Natural killer cell treated with Interleukin-12 subunit alpha and Interleukin-12 subunit beta and Interleukin-15 and Interleukin-18, amount 100 ng/mL, for 72 hours (primary cell): Measurements from ENCODE around the gene SMIM41. TPM values are rescaled to one million over a fixed set of nuclear protein-coding genes. Genes with fewer than 3 reads are reported as not detected.

Experiments used
- ATAC-seq, 2 donors: fragments of 150-1000 bp; cut with Tn5 transposase in 1 of 2; sonication (Bioruptor Pico), chemical (Tn5 transposase) in 1 of 2; 2 replicates each; pipeline ENCODE4 v1.10.0; 2021
- DNase-seq: peaks from one replicate; pipeline ENCODE4 v3.0.0; 2022; ENCODE audit warnings: low spot score
- H3K27ac Mint-ChIP-seq, 2 donors: 1 replicate in 1 of 2; 2 replicates in 1 of 2; pipeline ENCODE4 v1.8.0; 2022; ENCODE audit warnings: mixed read lengths in 2 of 2, mild to moderate bottlenecking in 1 of 2, moderate library complexity in 1 of 2
- H3K27me3 Mint-ChIP-seq, 2 donors: 1 replicate in 1 of 2; 2 replicates in 1 of 2; pipeline ENCODE4 v1.8.0; 2022; ENCODE audit warnings: mixed read lengths in 2 of 2
- H3K36me3 Mint-ChIP-seq: one replicate; pipeline ENCODE4 v1.8.0; 2022; ENCODE audit warnings: mixed read lengths
- H3K4me1 Mint-ChIP-seq, 2 donors: 1 replicate in 1 of 2; 2 replicates in 1 of 2; pipeline ENCODE4 v1.8.0; 2022; ENCODE audit warnings: low read depth in 2 of 2, mixed read lengths in 2 of 2, mild to moderate bottlenecking in 1 of 2
- H3K4me3 Mint-ChIP-seq: one replicate; pipeline ENCODE4 v1.8.0; 2022; ENCODE audit warnings: mixed read lengths
- H3K9me3 Mint-ChIP-seq: 2 replicates; pipeline ENCODE4 v1.8.0; 2022; ENCODE audit warnings: mixed read lengths
- total RNA-seq, 2 donors: library from RNA; stranded (reverse); gene quantifications; one replicate each; pipeline ENCODE4 v1.2.3, GENCODE V29; 2022

SMIM41 gene
- total RNA-seq = not detected

DNA sequence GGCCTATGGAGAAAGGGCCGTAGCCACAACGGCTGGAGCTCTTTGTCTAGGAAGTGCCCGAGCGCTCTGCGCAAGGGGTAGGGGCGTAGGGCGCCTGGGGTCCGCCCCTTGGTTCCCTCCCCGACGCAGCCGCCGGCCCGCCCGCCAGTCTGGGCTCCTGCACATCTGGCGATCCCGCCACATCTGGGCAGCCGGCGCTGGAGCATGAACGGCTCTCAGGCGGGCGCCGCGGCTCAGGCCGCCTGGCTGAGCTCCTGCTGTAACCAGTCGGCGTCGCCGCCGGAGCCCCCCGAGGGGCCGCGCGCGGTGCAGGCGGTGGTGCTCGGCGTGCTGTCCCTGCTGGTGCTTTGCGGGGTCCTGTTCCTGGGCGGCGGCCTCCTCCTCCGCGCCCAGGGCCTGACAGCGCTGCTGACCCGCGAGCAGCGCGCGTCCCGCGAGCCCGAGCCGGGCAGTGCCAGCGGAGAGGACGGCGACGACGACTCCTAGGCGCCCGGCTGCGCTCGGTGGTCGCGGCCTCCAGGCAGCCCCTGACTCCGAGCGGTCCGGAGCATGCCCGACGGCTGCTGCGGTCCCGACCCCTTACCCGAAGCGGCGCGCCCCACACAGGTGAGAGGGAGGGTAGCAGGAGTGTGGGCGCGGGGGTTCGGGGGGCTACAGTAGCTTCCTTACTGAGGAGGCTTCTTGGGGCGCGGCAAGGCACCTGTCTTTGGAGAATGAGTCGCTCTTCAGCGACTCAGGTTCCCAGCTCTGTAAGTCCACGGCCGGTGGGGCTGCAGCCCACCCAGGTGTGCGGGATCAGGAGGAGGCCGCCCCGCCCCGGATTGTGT lies at the start of gene SMIM41:
SMIM41 (plus strand) TSS at position 129 of the 827 bp plus-strand sequence; CDS start at position 205, 76 bp downstream.
- peaks cover 5 to 9% of the 10 kb centered on the region in 2 donors for H3K4me1 Mint-ChIP-seq
- no peak for ATAC-seq
- H3K27me3 Mint-ChIP-seq = no peaks in the 10 kb centered on the region
- no peak within 1 kb of the TSS for H3K4me3 Mint-ChIP-seq
- DNase-seq = peak; percentile 51
- H3K27ac Mint-ChIP-seq = no peak within 1 kb of the TSS
- H3K36me3 Mint-ChIP-seq = peaks cover 7% of the 10 kb centered on the region
- H3K9me3 Mint-ChIP-seq = no peaks in the 10 kb centered on the region

DNA sequence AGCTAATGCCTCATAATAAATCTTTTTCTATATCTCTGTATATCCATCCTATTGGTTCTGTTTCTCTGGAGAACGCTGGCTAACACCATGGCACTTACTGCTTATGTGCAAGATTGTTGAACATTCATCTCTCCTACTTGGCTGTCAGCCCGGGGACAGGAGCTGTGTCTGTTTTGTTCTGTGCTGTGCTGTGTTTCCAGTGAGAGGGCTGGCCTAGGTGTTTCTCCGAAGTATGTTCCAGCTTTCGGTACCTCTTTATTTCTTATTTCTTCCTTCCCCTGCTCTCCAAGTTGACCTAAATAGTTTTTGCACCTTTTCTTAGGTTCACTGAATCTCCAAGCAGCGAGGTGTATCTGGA lies 47.1 kb upstream of the SMIM41 start:
- H3K4me3 Mint-ChIP-seq = peak overlapping the region; percentile 75
- H3K9me3 Mint-ChIP-seq = no peaks in the 10 kb centered on the region
- DNase-seq = no peak
- peaks cover 16 to 17% of the 10 kb centered on the region in 2 donors for H3K4me1 Mint-ChIP-seq
- H3K27ac Mint-ChIP-seq = peak overlapping the region; percentile 59 to 63
- H3K36me3 Mint-ChIP-seq = no peaks in the 10 kb centered on the region
- no peak for ATAC-seq
- no peaks in the 10 kb centered on the region for H3K27me3 Mint-ChIP-seq

DNA sequence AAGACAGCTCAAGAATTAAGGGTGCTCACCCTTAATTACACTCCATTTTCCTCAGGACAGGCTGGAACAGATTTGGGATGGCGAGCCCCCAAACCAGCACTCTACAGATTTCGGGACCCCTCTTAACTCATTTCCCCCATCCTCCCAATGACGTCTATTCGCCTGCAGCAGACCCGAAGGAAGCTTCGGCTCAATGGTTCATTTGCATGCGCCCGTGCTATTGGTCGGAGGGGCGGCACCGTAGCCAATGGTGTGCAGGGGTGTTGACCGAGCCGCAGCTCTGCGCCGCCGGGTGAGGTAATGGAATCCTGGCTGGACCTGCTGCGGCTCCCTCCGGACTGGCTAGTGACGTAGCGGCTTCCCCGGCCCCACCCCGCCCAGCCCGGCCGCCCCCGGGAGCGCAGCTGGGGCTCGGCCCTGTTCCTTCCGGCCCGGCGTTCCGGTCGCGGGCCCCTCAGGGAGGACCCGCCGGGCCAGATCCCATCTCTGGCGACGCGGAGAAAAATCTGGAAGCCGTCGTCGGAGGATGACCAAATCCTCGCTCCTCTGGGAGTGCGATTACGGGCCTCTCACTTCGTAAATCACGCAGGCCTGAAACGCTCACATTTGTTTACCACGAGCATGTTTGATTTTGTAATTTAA lies 46.6 kb upstream of the SMIM41 start:
- ATAC-seq = peak; percentile 97 to 98
- Mint-ChIP-seq H3K36me3 (no peaks in the 10 kb centered on the region), H3K27me3 (no peaks in the 10 kb centered on the region), H3K4me3 (peak overlapping the region; percentile 75), H3K4me1 (peaks cover 16 to 17% of the 10 kb centered on the region in 2 donors), H3K9me3 (no peaks in the 10 kb centered on the region), H3K27ac (peak overlapping the region; percentile 59 to 63)
- DNase-seq = peak; percentile 96

DNA sequence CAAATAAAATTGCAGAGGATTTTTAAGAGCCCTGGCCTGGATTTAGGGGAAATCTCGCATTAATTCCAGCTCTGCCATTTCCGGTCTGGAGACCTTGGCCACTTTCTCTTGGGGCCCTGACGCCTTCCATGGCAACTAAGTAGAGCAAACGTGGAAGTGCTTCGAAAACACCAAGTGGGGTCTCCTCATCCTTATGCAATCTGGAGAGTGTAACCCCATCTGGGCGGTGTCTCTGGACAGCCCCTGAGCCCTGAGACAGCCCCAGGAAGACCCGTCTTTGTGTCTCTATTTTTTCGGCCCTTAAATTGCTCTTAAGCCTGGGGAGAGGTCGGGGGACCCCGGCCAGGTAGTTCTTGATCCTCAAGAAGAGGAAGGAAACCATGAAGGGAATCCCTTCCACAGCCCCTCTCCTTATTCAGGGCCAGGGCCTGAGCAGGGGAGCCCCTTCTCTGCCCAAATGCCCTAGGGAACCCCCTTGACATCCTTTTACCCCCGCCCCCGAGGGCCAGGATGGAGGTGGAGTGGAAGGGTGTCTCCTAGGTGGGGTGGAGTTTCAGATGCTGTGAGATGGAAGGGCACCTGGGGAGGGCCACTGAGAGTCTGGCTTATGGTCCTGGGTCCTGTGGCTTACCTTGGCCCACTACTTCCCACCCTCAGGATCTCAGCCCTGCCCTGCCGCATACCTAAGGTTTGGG lies 45.9 kb upstream of the SMIM41 start:
- ATAC-seq = no peak

DNA sequence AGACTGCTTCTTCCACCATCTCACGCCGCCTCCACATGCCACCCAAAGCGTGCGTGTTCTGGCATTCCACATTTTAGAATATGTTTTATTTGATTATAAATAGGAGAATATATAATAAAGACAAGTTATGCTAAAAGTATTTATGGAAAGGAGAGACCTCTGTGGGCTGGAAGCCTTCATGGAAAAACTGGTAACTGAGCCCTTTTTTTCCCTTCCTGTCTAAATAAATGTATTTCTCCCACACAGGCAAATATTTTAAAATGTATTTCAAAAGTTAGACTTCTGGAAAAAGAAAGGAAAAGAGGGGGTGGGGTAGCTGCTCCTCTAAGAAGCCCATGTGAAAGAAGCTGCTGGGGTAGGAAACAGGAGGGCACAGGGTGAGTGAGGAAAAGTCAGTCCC lies 44.3 kb upstream of the SMIM41 start:
- H3K4me3 Mint-ChIP-seq = no peak overlapping the region

More for the DNA sequence above, 45.9 kb upstream of the SMIM41 start:
- peak overlapping the region; percentile 75 for H3K4me3 Mint-ChIP-seq
- H3K36me3 Mint-ChIP-seq = no peaks in the 10 kb centered on the region
- peaks cover 0 to 3% of the 10 kb centered on the region in 2 donors for H3K27me3 Mint-ChIP-seq
- peak overlapping the region; percentile 59 to 63 for H3K27ac Mint-ChIP-seq
- peaks cover 19 to 22% of the 10 kb centered on the region in 2 donors for H3K4me1 Mint-ChIP-seq
- no peaks in the 10 kb centered on the region for H3K9me3 Mint-ChIP-seq
- no peak for DNase-seq

DNA sequence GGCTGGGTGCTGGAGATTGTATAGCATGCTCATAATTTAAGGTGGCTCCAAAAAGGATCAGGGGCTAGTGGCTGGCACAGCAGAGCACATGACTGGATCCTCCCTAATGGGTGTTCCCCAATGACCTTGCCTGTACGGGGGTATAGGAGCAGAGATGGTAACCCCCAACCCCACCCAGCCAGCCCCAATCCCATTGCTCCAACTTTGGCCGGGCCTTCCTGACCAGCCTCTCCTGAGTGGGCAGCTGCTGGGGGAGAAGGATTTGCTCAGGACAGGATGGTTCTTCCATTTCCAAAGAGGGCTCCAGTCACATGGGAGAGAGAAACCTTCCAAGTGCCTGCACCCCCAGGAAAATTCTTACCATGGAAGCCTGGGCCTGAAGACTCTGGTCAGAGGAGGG lies 43.6 kb upstream of the SMIM41 start:
- no peaks in the 10 kb centered on the region for H3K36me3 Mint-ChIP-seq
- peaks cover 22 to 32% of the 10 kb centered on the region in 2 donors for H3K4me1 Mint-ChIP-seq
- peaks cover 0 to 9% of the 10 kb centered on the region in 2 donors for H3K27me3 Mint-ChIP-seq
- peak overlapping the region; percentile 52 for H3K4me3 Mint-ChIP-seq
- no peaks in the 10 kb centered on the region for H3K9me3 Mint-ChIP-seq
- DNase-seq (no peak), ATAC-seq (no peak)
- H3K27ac Mint-ChIP-seq = peak overlapping the region in 1 of 2 donors; percentile 45

More for the DNA sequence above, 44.3 kb upstream of the SMIM41 start:
- peaks cover 22 to 26% of the 10 kb centered on the region in 2 donors for H3K4me1 Mint-ChIP-seq
- peaks cover 0 to 9% of the 10 kb centered on the region in 2 donors for H3K27me3 Mint-ChIP-seq
- H3K9me3 Mint-ChIP-seq = no peaks in the 10 kb centered on the region
- ATAC-seq = no peak
- no peak for DNase-seq
- no peaks in the 10 kb centered on the region for H3K36me3 Mint-ChIP-seq
- peak overlapping the region in 1 of 2 donors; percentile 45 for H3K27ac Mint-ChIP-seq

DNA sequence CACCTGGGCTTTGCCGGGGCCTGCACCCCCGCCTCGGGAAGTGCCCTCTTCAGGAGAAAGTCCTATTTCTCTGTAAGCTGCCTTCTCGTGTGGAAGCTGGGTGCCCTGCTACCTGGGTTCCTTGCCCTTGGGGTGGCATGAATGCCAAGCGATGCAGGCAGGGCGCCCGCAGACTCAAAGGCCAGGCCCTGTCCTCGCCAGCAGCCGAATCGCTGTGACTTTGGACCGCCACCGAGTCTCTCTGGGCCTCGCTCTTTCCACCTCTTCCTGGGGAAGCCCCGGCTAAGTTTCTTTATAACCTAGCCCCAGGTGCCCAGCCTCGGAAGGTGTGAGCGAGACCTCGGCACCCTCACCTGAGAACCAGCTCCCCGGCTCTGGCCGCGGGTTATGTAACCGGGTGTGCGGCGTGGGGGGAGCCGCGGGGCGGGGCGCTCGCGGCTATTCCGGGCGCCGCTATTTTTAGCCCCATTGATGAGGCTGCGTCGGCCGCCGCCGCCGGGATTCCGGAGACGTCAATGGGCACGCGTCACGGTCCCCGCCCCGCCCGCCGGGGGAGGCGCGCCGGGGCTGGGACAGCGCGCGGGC lies 42.8 kb upstream of the SMIM41 start:
- H3K27ac Mint-ChIP-seq = peak overlapping the region in 1 of 2 donors; percentile 45
- ATAC-seq (peak; percentile 72 to 74), DNase-seq (peak; percentile 84)

DNA sequence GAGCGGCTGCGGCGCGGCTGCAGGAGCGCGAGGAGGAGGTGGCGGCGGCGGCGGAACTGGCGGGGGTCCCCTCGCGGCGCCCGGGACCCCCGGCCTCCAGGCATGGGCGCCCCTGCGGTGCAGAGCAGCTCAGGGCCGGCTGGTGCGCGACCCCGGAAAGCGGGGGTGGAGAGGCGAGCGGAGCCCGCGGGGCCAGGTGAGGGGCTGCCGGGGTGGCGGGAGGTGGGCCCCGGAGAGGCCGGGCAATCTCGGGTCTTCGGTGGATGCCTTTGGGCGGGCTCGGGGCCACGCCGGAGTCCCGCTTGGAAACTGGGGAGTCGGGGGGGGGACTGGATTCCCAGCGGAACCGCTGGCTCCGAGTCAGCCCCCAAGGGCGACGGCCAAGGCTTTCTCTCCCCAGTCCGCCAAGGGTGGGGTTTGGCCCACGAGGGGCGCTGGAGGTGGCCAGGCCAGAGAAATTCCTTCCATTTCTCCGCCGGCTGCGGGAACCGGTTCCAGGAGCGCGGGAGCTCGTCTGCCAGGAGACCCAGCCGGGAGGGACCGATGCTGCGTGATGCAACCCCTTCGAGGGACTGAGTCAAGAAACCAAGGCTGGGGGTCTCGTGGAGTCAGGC lies 42.1 kb upstream of the SMIM41 start:
- no peak overlapping the region for H3K27ac Mint-ChIP-seq
- no peak overlapping the region for H3K4me3 Mint-ChIP-seq
- peaks cover 0 to 9% of the 10 kb centered on the region in 2 donors for H3K27me3 Mint-ChIP-seq
- no peaks in the 10 kb centered on the region for H3K36me3 Mint-ChIP-seq
- H3K9me3 Mint-ChIP-seq = no peaks in the 10 kb centered on the region
- DNase-seq = no peak
- ATAC-seq = no peak
- peaks cover 27 to 41% of the 10 kb centered on the region in 2 donors for H3K4me1 Mint-ChIP-seq

More for the DNA sequence above, 42.8 kb upstream of the SMIM41 start:
- Mint-ChIP-seq H3K4me1 (peaks cover 23 to 35% of the 10 kb centered on the region in 2 donors), H3K9me3 (no peaks in the 10 kb centered on the region), H3K27me3 (peaks cover 0 to 9% of the 10 kb centered on the region in 2 donors), H3K36me3 (no peaks in the 10 kb centered on the region), H3K4me3 (peak overlapping the region; percentile 52)

DNA sequence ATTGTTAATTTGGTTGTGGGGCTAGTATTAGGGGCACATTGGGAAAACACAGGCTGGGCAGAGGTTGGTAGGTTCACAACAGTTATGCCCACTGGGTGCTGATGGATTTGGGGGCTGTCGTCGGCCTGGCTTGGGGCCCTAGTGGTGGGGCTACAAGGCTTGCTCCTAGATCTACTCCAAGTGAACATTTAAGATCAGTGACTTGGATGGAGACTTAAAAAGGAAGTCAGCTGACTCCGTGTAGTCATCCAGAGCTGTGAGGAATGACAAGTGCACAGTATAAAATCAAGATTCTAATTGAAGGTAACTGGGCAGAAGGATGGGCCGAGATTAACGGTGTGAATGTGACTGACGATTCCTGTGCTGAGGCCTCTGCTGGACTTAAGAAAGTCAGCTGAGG lies 41.1 kb upstream of the SMIM41 start:
- H3K36me3 Mint-ChIP-seq = no peaks in the 10 kb centered on the region
- peaks cover 0 to 9% of the 10 kb centered on the region in 2 donors for H3K27me3 Mint-ChIP-seq
- H3K9me3 Mint-ChIP-seq = no peaks in the 10 kb centered on the region
- DNase-seq (no peak), ATAC-seq (no peak)
- H3K4me3 Mint-ChIP-seq = peak overlapping the region; percentile 75
- peaks cover 20 to 38% of the 10 kb centered on the region in 2 donors for H3K4me1 Mint-ChIP-seq
- H3K27ac Mint-ChIP-seq = peak overlapping the region in 1 of 2 donors; percentile 27

DNA sequence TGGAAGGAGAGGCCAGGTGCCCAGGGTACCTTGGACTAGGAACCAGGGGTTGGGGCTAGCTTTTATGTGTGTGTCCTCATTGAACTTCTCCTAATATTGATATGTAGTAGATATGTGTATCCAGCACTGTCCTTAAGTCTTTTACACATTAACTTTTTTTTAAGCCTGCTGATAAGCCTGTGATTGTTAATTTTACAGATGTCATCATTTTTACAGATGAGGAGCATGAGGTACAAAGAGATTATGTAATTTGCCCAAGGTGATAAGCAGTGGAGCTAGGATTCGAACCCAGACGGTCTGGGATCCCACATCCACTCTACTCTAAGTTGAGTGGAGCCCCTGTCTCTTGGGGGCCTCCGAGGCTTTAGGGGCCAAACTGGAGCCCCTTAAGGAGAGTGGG lies 38.5 kb upstream of the SMIM41 start:
- ATAC-seq (no peak), DNase-seq (no peak)
- Mint-ChIP-seq H3K9me3 (no peaks in the 10 kb centered on the region), H3K4me1 (peaks cover 13 to 41% of the 10 kb centered on the region in 2 donors), H3K4me3 (no peak overlapping the region), H3K27ac (peak overlapping the region in 1 of 2 donors; percentile 59), H3K36me3 (no peaks in the 10 kb centered on the region), H3K27me3 (peaks cover 0 to 9% of the 10 kb centered on the region in 2 donors)

DNA sequence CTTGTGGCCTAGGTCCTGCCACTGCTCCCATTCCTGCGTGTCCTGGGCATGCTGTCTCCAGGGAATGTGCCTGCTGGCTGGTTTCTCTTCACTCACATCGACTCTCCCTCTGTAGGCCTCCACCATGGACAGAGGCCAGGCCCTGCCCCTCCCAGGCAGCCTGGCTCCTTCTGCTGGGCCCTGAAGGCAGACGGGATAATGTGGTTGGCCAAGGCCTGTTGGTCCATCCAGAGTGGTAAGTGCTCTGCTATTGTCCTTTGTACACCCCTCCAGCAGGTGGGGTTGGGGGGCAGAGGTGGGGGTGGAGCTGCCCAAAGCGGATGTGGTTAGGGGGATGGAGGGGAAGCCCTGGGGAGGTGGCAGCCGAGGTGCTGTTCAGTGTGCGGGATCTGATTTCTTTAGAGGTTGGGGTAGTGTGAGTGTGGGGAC lies 37.8 kb upstream of the SMIM41 start:
- peak overlapping the region; percentile 13 for H3K4me3 Mint-ChIP-seq
- no peaks in the 10 kb centered on the region for H3K36me3 Mint-ChIP-seq
- no peak for DNase-seq
- peak; percentile 20 to 39 for ATAC-seq
- peaks cover 0 to 9% of the 10 kb centered on the region in 2 donors for H3K27me3 Mint-ChIP-seq
- H3K9me3 Mint-ChIP-seq = no peaks in the 10 kb centered on the region
- peaks cover 13 to 42% of the 10 kb centered on the region in 2 donors for H3K4me1 Mint-ChIP-seq
- H3K27ac Mint-ChIP-seq = peak overlapping the region; percentile 8 to 84

DNA sequence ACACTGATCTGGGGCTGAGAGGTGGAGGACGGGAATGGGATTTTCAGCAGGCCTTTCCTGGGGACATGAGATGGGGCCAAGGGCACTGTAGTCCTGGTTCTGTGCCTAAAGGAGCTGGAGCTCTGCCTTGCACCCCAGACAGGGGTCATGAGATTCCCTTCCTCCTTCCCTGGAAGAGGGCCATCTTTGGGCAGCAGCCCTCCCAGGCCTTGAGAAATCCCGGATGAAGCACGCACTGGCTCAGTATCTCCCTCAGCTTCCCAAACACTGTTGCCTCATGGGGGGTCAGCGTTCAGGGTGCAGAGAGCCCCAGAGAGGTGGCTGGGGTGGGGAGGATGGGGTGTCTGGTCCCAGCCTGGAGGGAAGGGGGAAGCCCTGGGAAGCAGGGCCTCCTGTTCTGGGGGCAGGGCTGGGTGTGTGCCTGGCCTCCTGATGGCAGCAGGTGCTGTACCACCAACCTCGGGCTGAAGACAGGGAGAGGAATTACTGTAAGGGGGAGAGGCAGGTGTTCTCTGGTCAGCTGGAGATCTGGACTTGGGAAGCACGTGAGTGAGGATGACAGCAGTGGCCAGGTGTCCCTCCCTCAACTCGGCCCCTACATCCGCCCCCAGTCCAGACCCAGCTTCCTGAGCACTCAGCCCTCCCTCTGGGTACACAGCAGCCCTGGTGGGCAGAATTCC lies 36.7 kb upstream of the SMIM41 start:
- DNase-seq (no peak), ATAC-seq (no peak)
- no peaks in the 10 kb centered on the region for H3K36me3 Mint-ChIP-seq
- peaks cover 0 to 9% of the 10 kb centered on the region in 2 donors for H3K27me3 Mint-ChIP-seq
- H3K9me3 Mint-ChIP-seq = no peaks in the 10 kb centered on the region
- H3K27ac Mint-ChIP-seq = peak overlapping the region in 1 of 2 donors; percentile 84
- H3K4me3 Mint-ChIP-seq = no peak overlapping the region
- H3K4me1 Mint-ChIP-seq = peaks cover 13 to 45% of the 10 kb centered on the region in 2 donors
